ENCODE data around the gene SHISA5. TPM values are rescaled to one million over a fixed set of nuclear protein-coding genes. Genes with fewer than 3 reads are reported as not detected.

SHISA5 gene
- total and polyA plus RNA-seq, 2 experiments from 2014 or later: 86.0 to 92.3 TPM

GRCh38 chr3:48507256-48508061, 3.5 kb upstream of the SHISA5 start:
- no peak overlapping the region for H3K4me3 ChIP-seq
- TF ChIP-seq CTCF (IDR thresholded peaks at IDR 0.05; ENCODE audit: low read depth, low read length): peak; percentile 43
- no peaks in the 10 kb centered on the region for H3K4me1 ChIP-seq (ENCODE audit: low read depth)
- peak overlapping the region; percentile 32 for H3K27ac ChIP-seq
- H3K9me3 ChIP-seq (ENCODE audit: low read depth): no peaks in the 10 kb centered on the region
- DNase-seq (ENCODE audit: low read depth in 1 of 2, low spot score in 1 of 2): peak; percentile 56 to 58
- no peaks in the 10 kb centered on the region for H3K36me3 ChIP-seq
- H3K27me3 ChIP-seq: no peaks in the 10 kb centered on the region

GRCh38 chr3:48505968-48506504, 2.1 kb upstream of the SHISA5 start:
- DNase-seq (ENCODE audit: low read depth in 1 of 2, low spot score in 1 of 2): no peak
- H3K4me3 ChIP-seq: no peak overlapping the region
- H3K27me3 ChIP-seq: no peaks in the 10 kb centered on the region
- H3K27ac ChIP-seq: no peak overlapping the region
- no peaks in the 10 kb centered on the region for H3K4me1 ChIP-seq (ENCODE audit: low read depth)
- TF ChIP-seq CTCF (IDR thresholded peaks at IDR 0.05; ENCODE audit: low read depth, low read length): no peak
- H3K9me3 ChIP-seq (ENCODE audit: low read depth): no peaks in the 10 kb centered on the region
- no peaks in the 10 kb centered on the region for H3K36me3 ChIP-seq

- Histone ChIP-seq H3K27me3 (no peaks in the 10 kb centered on the region), H3K9me3 (ENCODE audit: low read depth) (no peaks in the 10 kb centered on the region), H3K4me1 (ENCODE audit: low read depth) (no peaks in the 10 kb centered on the region), H3K4me3 (no peak overlapping the region), H3K27ac (no peak overlapping the region), H3K36me3 (no peaks in the 10 kb centered on the region)
- no peak for TF ChIP-seq CTCF (IDR thresholded peaks at IDR 0.05; ENCODE audit: low read depth, low read length)
- DNase-seq (ENCODE audit: low read depth in 1 of 2, low spot score in 1 of 2): no peak
Observed at GRCh38 chr3:48505146-48505545, 1.2 kb upstream of the SHISA5 start.

DNA sequence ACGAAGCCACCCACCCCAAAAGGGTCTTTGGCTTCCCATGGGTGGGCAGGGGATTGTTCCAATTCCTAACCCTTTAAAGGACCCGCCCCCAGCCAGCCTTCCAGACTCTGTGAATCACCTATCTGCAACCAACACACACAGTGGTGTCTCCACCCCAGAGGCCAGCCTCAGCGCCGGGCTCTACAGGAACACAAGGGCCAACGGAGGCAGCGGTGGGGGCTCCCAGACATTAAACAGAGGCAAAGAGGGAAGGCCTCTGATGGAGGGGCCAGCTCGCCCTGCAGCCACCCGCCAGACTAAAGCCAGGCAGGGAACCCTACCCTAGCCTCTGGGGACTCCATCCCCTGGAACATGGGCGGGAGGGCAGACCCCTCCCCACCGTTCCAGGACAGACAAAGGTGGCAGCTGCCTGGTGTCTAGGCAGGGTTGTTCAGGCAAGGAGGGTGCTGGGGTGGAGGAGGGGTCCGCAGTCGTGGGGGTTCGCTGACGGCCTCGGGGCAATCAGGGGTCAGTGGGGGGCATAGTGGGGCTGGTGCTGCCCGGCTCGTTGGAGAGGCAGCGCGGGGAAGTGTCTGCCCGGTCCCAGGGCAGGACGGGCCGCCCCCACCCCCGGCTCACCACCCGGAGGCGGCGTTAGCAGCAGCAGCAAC, 448 bp downstream of the SHISA5 start:
- no peaks in the 10 kb centered on the region for H3K9me3 ChIP-seq (ENCODE audit: low read depth)
- peak; percentile 18 to 59 for DNase-seq (ENCODE audit: low read depth in 1 of 2, low spot score in 1 of 2)
- H3K27ac ChIP-seq: no peak overlapping the region
- H3K36me3 ChIP-seq: no peaks in the 10 kb centered on the region
- TF ChIP-seq CTCF (IDR thresholded peaks at IDR 0.05; ENCODE audit: low read depth, low read length): no peak
- H3K4me3 ChIP-seq: peak overlapping the region; percentile 44
- H3K27me3 ChIP-seq: no peaks in the 10 kb centered on the region
- H3K4me1 ChIP-seq (ENCODE audit: low read depth): no peaks in the 10 kb centered on the region

- H3K9me3 ChIP-seq (ENCODE audit: low read depth): no peaks in the 10 kb centered on the region
- H3K27me3 ChIP-seq: no peaks in the 10 kb centered on the region
- no peaks in the 10 kb centered on the region for H3K4me1 ChIP-seq (ENCODE audit: low read depth)
- no peaks in the 10 kb centered on the region for H3K36me3 ChIP-seq
- TF ChIP-seq CTCF (IDR thresholded peaks at IDR 0.05; ENCODE audit: low read depth, low read length): no peak
- H3K27ac ChIP-seq: no peak overlapping the region
- no peak overlapping the region for H3K4me3 ChIP-seq
- DNase-seq (ENCODE audit: low read depth in 1 of 2, low spot score in 1 of 2): no peak
Observed at GRCh38 chr3:48502728-48503168, 1.2 kb downstream of the SHISA5 start.
